ENCODE results near the gene WDR86. TPM values are rescaled to one million over a fixed set of nuclear protein-coding genes. Genes with fewer than 3 reads are reported as not detected.

Gene WDR86
- total RNA-seq, 4 donors from 2014 or later: 1.4 to 2.4 (median 2.0) TPM; not detected in 1

DNA sequence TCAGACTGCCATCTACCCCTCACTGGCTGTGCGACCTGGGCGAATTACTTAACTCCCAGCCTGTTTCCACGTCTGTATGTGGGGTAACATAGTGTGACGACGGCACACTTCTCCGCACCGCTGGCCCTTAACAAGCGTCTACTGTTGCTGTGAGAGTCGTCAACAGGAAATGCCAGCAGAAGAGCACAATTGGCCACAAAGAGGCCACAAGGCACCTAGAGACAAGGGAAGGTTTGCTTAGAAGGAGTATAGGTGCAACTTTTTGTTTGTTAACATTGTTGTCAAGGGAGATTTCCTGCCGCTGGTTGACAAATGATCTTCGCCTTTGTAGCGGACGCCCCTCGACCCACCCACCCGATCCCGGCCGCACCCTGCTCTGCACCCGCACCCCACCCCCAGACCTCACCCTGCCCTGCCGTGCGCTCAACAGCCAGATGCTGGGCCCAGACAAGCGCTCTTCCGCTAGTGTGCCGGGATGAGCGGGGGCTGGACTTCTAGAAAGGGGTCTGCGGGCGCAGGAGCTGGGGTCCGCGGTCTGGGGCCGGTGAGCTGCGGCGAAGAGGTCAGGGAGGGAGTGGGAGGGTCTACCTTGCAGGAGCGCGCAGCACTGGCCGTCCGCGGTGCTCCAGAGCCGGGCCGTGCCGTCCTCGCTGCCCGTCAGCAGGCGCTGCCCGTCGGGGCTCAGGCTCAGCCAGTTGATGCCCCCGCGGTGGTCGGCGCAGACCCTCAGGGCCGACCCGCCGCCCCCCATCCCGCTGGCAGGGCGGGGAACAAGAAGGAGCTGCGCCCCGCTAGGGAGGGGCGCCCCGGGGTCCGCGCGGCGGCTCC lies 785 bp downstream of the WDR86 start:
- no peak overlapping the region for H3K4me3 ChIP-seq (ENCODE audit: low read depth, poor library complexity, severe bottlenecking)
- 13 to 22% methylated on average over 27 to 61 of the region's 61 CpGs for WGBS, 2 donors
- TF ChIP-seq POLR2A (IDR thresholded peaks at IDR 0.05): no peak
- TF ChIP-seq, protein P1, sequence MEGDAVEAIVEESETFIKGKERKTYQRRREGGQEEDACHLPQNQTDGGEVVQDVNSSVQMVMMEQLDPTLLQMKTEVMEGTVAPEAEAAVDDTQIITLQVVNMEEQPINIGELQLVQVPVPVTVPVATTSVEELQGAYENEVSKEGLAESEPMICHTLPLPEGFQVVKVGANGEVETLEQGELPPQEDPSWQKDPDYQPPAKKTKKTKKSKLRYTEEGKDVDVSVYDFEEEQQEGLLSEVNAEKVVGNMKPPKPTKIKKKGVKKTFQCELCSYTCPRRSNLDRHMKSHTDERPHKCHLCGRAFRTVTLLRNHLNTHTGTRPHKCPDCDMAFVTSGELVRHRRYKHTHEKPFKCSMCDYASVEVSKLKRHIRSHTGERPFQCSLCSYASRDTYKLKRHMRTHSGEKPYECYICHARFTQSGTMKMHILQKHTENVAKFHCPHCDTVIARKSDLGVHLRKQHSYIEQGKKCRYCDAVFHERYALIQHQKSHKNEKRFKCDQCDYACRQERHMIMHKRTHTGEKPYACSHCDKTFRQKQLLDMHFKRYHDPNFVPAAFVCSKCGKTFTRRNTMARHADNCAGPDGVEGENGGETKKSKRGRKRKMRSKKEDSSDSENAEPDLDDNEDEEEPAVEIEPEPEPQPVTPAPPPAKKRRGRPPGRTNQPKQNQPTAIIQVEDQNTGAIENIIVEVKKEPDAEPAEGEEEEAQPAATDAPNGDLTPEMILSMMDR (IDR thresholded peaks at IDR 0.05): no peak
- intact Hi-C loops (cut with DNase I; ENCODE audit: low total_unique reads): no loop called here
- DNase-seq (ENCODE audit: low spot score in 2 of 2): no peak

DNA sequence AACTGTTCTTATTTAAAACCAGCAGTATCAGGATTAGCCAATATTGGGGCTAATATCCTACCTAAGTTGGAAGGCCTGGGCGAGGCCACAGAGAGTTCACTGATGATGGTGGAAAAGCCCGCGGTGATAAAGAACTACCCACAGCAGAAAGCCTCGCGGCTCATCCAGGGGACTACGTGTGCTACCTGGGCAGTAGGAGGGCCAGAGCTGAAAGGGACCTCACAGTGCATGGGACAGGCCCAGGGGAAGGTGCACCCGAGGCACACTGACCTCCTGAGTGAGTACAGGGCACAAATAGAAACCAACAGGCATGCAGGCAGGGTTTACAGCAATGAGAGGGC lies 1.4 kb downstream of the WDR86 start:
- no peak overlapping the region for H3K4me3 ChIP-seq (ENCODE audit: low read depth, poor library complexity, severe bottlenecking)
- intact Hi-C loops (cut with DNase I; ENCODE audit: low total_unique reads): no loop called here

GRCh38 chr7:151406886-151407583 lies 2.8 kb downstream of the WDR86 start:
- WGBS, 2 donors: 82 to 92% methylated on average over 9 of the region's 9 CpGs
- TF ChIP-seq, protein P1 (IDR thresholded peaks at IDR 0.05): no peak
- TF ChIP-seq POLR2A (IDR thresholded peaks at IDR 0.05): no peak
- no peak for DNase-seq (ENCODE audit: low spot score in 2 of 2)
- no peak overlapping the region for H3K4me3 ChIP-seq (ENCODE audit: low read depth, poor library complexity, severe bottlenecking)
- intact Hi-C loops (cut with DNase I; ENCODE audit: low total_unique reads): no loop called here

More for the DNA sequence above, 1.4 kb downstream of the WDR86 start:
- 81 to 86% methylated on average over 7 of the region's 7 CpGs for WGBS, 2 donors
- no peak for DNase-seq (ENCODE audit: low spot score in 2 of 2)
- TF ChIP-seq, protein P1 (IDR thresholded peaks at IDR 0.05): no peak
- TF ChIP-seq POLR2A (IDR thresholded peaks at IDR 0.05): no peak

- H3K4me3 ChIP-seq (ENCODE audit: low read depth, poor library complexity, severe bottlenecking): no peak overlapping the region
- TF ChIP-seq, protein P1 (IDR thresholded peaks at IDR 0.05): no peak
- no peak for TF ChIP-seq POLR2A (IDR thresholded peaks at IDR 0.05)
- intact Hi-C loops (cut with DNase I; ENCODE audit: low total_unique reads): no loop called here
- no peak for DNase-seq (ENCODE audit: low spot score in 2 of 2)
- 84 to 90% methylated on average over 24 of the region's 24 CpGs for WGBS, 2 donors
These were observed 3.6 kb downstream of the WDR86 start for GRCh38 chr7:151406051-151406875.

DNA sequence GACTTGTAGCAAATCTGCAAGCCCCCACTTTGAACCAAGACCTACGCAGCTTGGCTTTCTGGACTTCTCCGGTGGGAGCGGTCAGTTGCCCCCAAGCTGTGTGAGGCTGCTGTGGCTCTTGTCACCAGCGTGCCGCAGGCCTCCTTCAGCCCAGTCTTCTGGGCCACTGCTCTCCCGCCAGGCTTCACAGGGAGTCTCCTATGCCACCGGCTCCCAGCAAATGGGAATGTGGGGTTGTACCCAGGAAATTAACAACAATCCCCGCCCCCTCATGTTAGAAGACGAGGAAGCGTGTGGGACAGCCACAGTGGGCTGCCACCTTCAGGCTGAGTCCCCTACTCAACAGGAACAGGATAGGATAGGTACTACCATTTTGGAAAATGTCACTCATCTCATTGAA lies 4.2 kb downstream of the WDR86 start:
- DNase-seq (ENCODE audit: low spot score in 2 of 2): no peak
- 92 to 94% methylated on average over 10 of the region's 10 CpGs for WGBS, 2 donors
- TF ChIP-seq, protein P1 (IDR thresholded peaks at IDR 0.05): no peak
- no peak for TF ChIP-seq POLR2A (IDR thresholded peaks at IDR 0.05)
- H3K4me3 ChIP-seq (ENCODE audit: low read depth, poor library complexity, severe bottlenecking): no peak overlapping the region
- intact Hi-C loops (cut with DNase I; ENCODE audit: low total_unique reads): no loop called here
